AG09319 (cell line): ENCODE results near the gene GABRB2.
"Not testable (repeated sequence)": the region's sequence is repeated elsewhere in the genome, so short reads cannot be mapped to it uniquely, and the experiment has no call there.

Experiments used
- DNase-seq: peaks from one replicate; pipeline ENCODE4 v3.0.0-alpha.2; 2010; ENCODE audit warnings: low read depth; ENCODE audit errors: extremely low read depth
- TF ChIP-seq, protein P1 (sequence below): IDR thresholded peaks from 2 replicates; pipeline ENCODE4 v1.5.1; 2011; ENCODE audit warnings: low read depth, mild to moderate bottlenecking, inconsistent platforms, low read length, moderate library complexity

The GABRB2 gene

GRCh38 chr5:161306351-161306995, 240.1 kb downstream of the GABRB2 start:
- TF ChIP-seq, protein P1, sequence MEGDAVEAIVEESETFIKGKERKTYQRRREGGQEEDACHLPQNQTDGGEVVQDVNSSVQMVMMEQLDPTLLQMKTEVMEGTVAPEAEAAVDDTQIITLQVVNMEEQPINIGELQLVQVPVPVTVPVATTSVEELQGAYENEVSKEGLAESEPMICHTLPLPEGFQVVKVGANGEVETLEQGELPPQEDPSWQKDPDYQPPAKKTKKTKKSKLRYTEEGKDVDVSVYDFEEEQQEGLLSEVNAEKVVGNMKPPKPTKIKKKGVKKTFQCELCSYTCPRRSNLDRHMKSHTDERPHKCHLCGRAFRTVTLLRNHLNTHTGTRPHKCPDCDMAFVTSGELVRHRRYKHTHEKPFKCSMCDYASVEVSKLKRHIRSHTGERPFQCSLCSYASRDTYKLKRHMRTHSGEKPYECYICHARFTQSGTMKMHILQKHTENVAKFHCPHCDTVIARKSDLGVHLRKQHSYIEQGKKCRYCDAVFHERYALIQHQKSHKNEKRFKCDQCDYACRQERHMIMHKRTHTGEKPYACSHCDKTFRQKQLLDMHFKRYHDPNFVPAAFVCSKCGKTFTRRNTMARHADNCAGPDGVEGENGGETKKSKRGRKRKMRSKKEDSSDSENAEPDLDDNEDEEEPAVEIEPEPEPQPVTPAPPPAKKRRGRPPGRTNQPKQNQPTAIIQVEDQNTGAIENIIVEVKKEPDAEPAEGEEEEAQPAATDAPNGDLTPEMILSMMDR, result no peak
- no peak for DNase-seq

DNA sequence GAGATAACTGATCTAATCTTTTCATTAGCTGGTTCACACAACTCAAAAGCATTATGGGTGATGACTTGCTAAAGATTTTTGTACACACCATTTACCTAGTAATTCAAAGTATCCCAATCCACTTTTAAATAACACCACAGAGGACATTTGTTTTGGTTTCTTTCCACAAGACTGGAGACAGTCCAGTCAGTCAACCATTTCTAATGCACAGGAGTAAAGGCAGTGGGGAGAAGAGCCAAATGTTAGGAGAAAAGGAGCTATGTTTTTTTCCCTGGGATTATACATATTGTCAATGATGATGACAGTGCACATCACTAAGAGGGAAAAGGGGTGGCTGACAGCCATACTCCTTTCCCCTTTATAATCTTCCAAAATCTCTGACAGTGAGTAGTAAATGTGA, 240.9 kb downstream of the GABRB2 start:
- DNase-seq, result no peak
- TF ChIP-seq, protein P1, result no peak

- DNase-seq, result no peak
- TF ChIP-seq, protein P1, result no peak
Measured at GRCh38 chr5:161302559-161302958, 244.0 kb downstream of the GABRB2 start.

GRCh38 chr5:161301586-161301985, 244.9 kb downstream of the GABRB2 start:
- TF ChIP-seq, protein P1, result no peak
- DNase-seq, result no peak

- no peak for DNase-seq
Measured at GRCh38 chr5:161299053-161299452, 247.5 kb downstream of the GABRB2 start.

GRCh38 chr5:161297388-161297787, 249.1 kb downstream of the GABRB2 start:
- DNase-seq, result not testable (repeated sequence)

More at GRCh38 chr5:161299053-161299452, 247.5 kb downstream of the GABRB2 start:
- TF ChIP-seq, protein P1, result no peak

- TF ChIP-seq, protein P1, result no peak
- no peak for DNase-seq
Measured at GRCh38 chr5:161295721-161296250, 250.7 kb downstream of the GABRB2 start.

GRCh38 chr5:161288071-161288470, 258.5 kb downstream of the GABRB2 start:
- no peak for DNase-seq

More at GRCh38 chr5:161288071-161288470, 258.5 kb downstream of the GABRB2 start:
- TF ChIP-seq, protein P1, result no peak
